IPS-20b (cell line): ENCODE data around the gene STRIP1.
"Not testable (repeated sequence)": the region's sequence is repeated elsewhere in the genome, so short reads cannot be mapped to it uniquely, and the experiment has no call there.

Source experiments
- H3K27ac ChIP-seq: one replicate; pipeline ENCODE4 v1.5.1; 2013; ENCODE audit warnings: low read length
- H3K27me3 ChIP-seq: 2 replicates; pipeline ENCODE4 v1.6.1; 2013; ENCODE audit warnings: mild to moderate bottlenecking, low read length, inconsistent platforms; ENCODE audit not compliant: insufficient read depth
- H3K36me3 ChIP-seq: 2 replicates; pipeline ENCODE4 v1.6.1; 2013; ENCODE audit warnings: low read depth, mild to moderate bottlenecking, inconsistent platforms, low read length, moderate library complexity; ENCODE audit not compliant: insufficient read depth
- H3K4me1 ChIP-seq: 2 replicates; pipeline ENCODE4 v1.6.1; 2013; ENCODE audit warnings: mild to moderate bottlenecking, control low read depth, inconsistent platforms, low read length, moderate library complexity; ENCODE audit not compliant: insufficient read depth
- H3K4me3 ChIP-seq: 2 replicates; pipeline ENCODE4 v1.5.1; 2013; ENCODE audit warnings: mild to moderate bottlenecking, low read length, inconsistent platforms
- H3K9ac ChIP-seq: 2 replicates; pipeline ENCODE4 v1.6.1; 2013; ENCODE audit warnings: low read depth, mild to moderate bottlenecking, inconsistent platforms, low read length, moderate library complexity
- H3K9me3 ChIP-seq: 2 replicates; pipeline ENCODE4 v1.6.1; 2013; ENCODE audit warnings: mild to moderate bottlenecking, low read depth, low read length, inconsistent platforms; ENCODE audit not compliant: insufficient read depth

The STRIP1 gene

GRCh38 chr1:110012100-110012780 lies 22.2 kb upstream of the STRIP1 start:
- no peaks in the 10 kb centered on the region for H3K27me3 ChIP-seq
- no peak overlapping the region for H3K4me3 ChIP-seq
- H3K9ac ChIP-seq, result no peak overlapping the region
- peaks cover 82% of the 10 kb centered on the region for H3K36me3 ChIP-seq
- no peak overlapping the region for H3K27ac ChIP-seq
- peaks cover 5% of the 10 kb centered on the region; the same call in 1 of the 2 replicates for H3K4me1 ChIP-seq
- H3K9me3 ChIP-seq, result no peaks in the 10 kb centered on the region

GRCh38 chr1:110017792-110018191 lies 16.6 kb upstream of the STRIP1 start:
- Histone ChIP-seq H3K27me3 (no peaks in the 10 kb centered on the region), H3K9ac (no peak overlapping the region), H3K9me3 (no peaks in the 10 kb centered on the region), H3K4me1 (no peaks in the 10 kb centered on the region), H3K4me3 (no peak overlapping the region), H3K27ac (no peak overlapping the region), H3K36me3 (peaks cover 95% of the 10 kb centered on the region)

GRCh38 chr1:110018396-110018795 lies 16.0 kb upstream of the STRIP1 start:
- Histone ChIP-seq H3K36me3 (peaks cover 96% of the 10 kb centered on the region), H3K4me1 (no peaks in the 10 kb centered on the region), H3K27me3 (no peaks in the 10 kb centered on the region), H3K27ac (no peak overlapping the region), H3K9me3 (no peaks in the 10 kb centered on the region), H3K9ac (no peak overlapping the region), H3K4me3 (no peak overlapping the region)

GRCh38 chr1:110019770-110020169 lies 14.7 kb upstream of the STRIP1 start:
- Histone ChIP-seq H3K9ac (no peak overlapping the region), H3K27me3 (no peaks in the 10 kb centered on the region), H3K36me3 (peaks cover 99% of the 10 kb centered on the region), H3K4me1 (no peaks in the 10 kb centered on the region), H3K4me3 (no peak overlapping the region), H3K27ac (no peak overlapping the region), H3K9me3 (no peaks in the 10 kb centered on the region)

- Histone ChIP-seq H3K27me3 (no peaks in the 10 kb centered on the region), H3K4me1 (no peaks in the 10 kb centered on the region), H3K4me3 (no peak overlapping the region), H3K36me3 (peaks cover 89% of the 10 kb centered on the region), H3K9me3 (no peaks in the 10 kb centered on the region), H3K9ac (no peak overlapping the region), H3K27ac (no peak overlapping the region)
Measured at GRCh38 chr1:110021285-110021684, 13.1 kb upstream of the STRIP1 start.

GRCh38 chr1:110024613-110025012 lies 9.8 kb upstream of the STRIP1 start:
- Histone ChIP-seq H3K36me3 (peaks cover 55% of the 10 kb centered on the region), H3K4me3 (no peak overlapping the region), H3K9me3 (no peaks in the 10 kb centered on the region), H3K27ac (no peak overlapping the region), H3K9ac (no peak overlapping the region), H3K27me3 (no peaks in the 10 kb centered on the region), H3K4me1 (no peaks in the 10 kb centered on the region)

- not testable (repeated sequence) for H3K27me3 ChIP-seq, H3K27ac ChIP-seq, H3K9ac ChIP-seq, H3K36me3 ChIP-seq, H3K9me3 ChIP-seq
- Histone ChIP-seq H3K4me3 (peak overlapping the region; percentile 32; the same call in 1 of the 2 replicates), H3K4me1 (peaks cover 11% of the 10 kb centered on the region; the same call in 1 of the 2 replicates)
Measured at GRCh38 chr1:110030687-110031086, 3.7 kb upstream of the STRIP1 start.

GRCh38 chr1:110032327-110032726 lies 2.1 kb upstream of the STRIP1 start:
- Histone ChIP-seq H3K9me3 (no peaks in the 10 kb centered on the region), H3K36me3 (peaks cover 4% of the 10 kb centered on the region), H3K4me1 (peaks cover 12% of the 10 kb centered on the region; the same call in 1 of the 2 replicates), H3K9ac (no peak overlapping the region), H3K27ac (no peak overlapping the region), H3K27me3 (no peaks in the 10 kb centered on the region), H3K4me3 (no peak overlapping the region)

- Histone ChIP-seq H3K27ac (no peak overlapping the region), H3K4me3 (no peak overlapping the region), H3K27me3 (no peaks in the 10 kb centered on the region), H3K9me3 (no peaks in the 10 kb centered on the region), H3K4me1 (peaks cover 12% of the 10 kb centered on the region; the same call in 1 of the 2 replicates), H3K9ac (no peak overlapping the region), H3K36me3 (peaks cover 14% of the 10 kb centered on the region)
Measured at GRCh38 chr1:110033421-110033820, 1.0 kb upstream of the STRIP1 start.

- Histone ChIP-seq H3K27me3 (no peaks in the 10 kb centered on the region), H3K4me3 (peak overlapping the region; percentile 79), H3K36me3 (peaks cover 20% of the 10 kb centered on the region), H3K4me1 (peaks cover 12% of the 10 kb centered on the region; the same call in 1 of the 2 replicates), H3K27ac (peak overlapping the region; percentile 35), H3K9me3 (no peaks in the 10 kb centered on the region), H3K9ac (peak overlapping the region; percentile 91; the same call in 1 of the 2 replicates)
Measured at GRCh38 chr1:110034040-110034450, 379 bp upstream of the STRIP1 start.

- H3K36me3 ChIP-seq, result peaks cover 32% of the 10 kb centered on the region
- no peaks in the 10 kb centered on the region for H3K27me3 ChIP-seq
- no peak overlapping the region for H3K27ac ChIP-seq
- peak overlapping the region; percentile 91 for H3K9ac ChIP-seq
- H3K4me3 ChIP-seq, result peak overlapping the region; percentile 79
- peaks cover 12% of the 10 kb centered on the region; the same call in 1 of the 2 replicates for H3K4me1 ChIP-seq
- no peaks in the 10 kb centered on the region for H3K9me3 ChIP-seq
Measured at GRCh38 chr1:110035236-110035752, 870 bp downstream of the STRIP1 start.

- Histone ChIP-seq H3K4me1 (peaks cover 4% of the 10 kb centered on the region; the same call in 1 of the 2 replicates), H3K9ac (no peak overlapping the region), H3K4me3 (no peak overlapping the region), H3K27me3 (no peaks in the 10 kb centered on the region), H3K27ac (no peak overlapping the region), H3K9me3 (no peaks in the 10 kb centered on the region), H3K36me3 (peaks cover 62% of the 10 kb centered on the region)
Measured at GRCh38 chr1:110038271-110038670, 3.8 kb downstream of the STRIP1 start.
